Upper lobe of left lung (tissue), 6 donors: ENCODE measurements around the gene KCNAB2. TPM values are rescaled to one million over a fixed set of nuclear protein-coding genes. Genes with fewer than 3 reads are reported as not detected.

Experiments
- ATAC-seq, 2 donors: fragments of 200-7000 bp; cut with Tn5 transposase; one replicate each; pipeline ENCODE4 v1.9.1; 2022; ENCODE audit warnings: mild to moderate bottlenecking in 2 of 2, moderate library complexity in 2 of 2; ENCODE audit not compliant: low FRiP score in 2 of 2
- DNase-seq, 2 donors: peaks; one replicate each; pipeline ENCODE4 v3.0.0-alpha.2; 2019 to 2020
- H3K27ac ChIP-seq, 4 donors: fragments of 200-600 bp; sonication (generic); one replicate each; pipeline ENCODE4 v1.5.1; 2016 to 2019
- H3K27me3 ChIP-seq, 4 donors: fragments of 200-600 bp; sonication (generic); one replicate each; pipeline ENCODE4 v1.5.1; 2017 to 2019
- H3K36me3 ChIP-seq, 4 donors: fragments of 200-600 bp; sonication (generic); one replicate each; pipeline ENCODE4 v1.5.1; 2016 to 2019
- H3K4me1 ChIP-seq, 4 donors: fragments of 200-600 bp; sonication (generic); one replicate each; pipeline ENCODE4 v1.5.1; 2018 to 2019
- H3K4me3 ChIP-seq, 4 donors: fragments of 200-600 bp; sonication (generic); one replicate each; pipeline ENCODE4 v1.5.1; 2017 to 2019; ENCODE audit warnings: mild to moderate bottlenecking in 2 of 4, moderate library complexity in 1 of 4
- H3K9me3 ChIP-seq, 4 donors: fragments of 200-600 bp; sonication (generic); one replicate each; pipeline ENCODE4 v1.5.1; 2018 to 2019
- EP300 ChIP-seq, 4 donors: sonication (generic); formaldehyde crosslinking; IDR thresholded peaks; one replicate each; pipeline ENCODE4 v1.5.1; 2017; ENCODE audit warnings: antibody characterized with exemption in 4 of 4, control low read depth in 2 of 4
- POLR2A ChIP-seq, 4 donors: fragments of 450-650 bp; IDR thresholded peaks; one replicate each; pipeline ENCODE4 v1.5.1; 2016 to 2017; ENCODE audit warnings: antibody characterized with exemption in 4 of 4, mild to moderate bottlenecking in 2 of 4
- POLR2AphosphoS5 ChIP-seq, 2 donors: sonication (generic); formaldehyde crosslinking; IDR thresholded peaks; one replicate each; pipeline ENCODE4 v1.5.1; 2017; ENCODE audit warnings: antibody characterized with exemption in 2 of 2
- WGBS, 2 donors: methylation state at CpG; one replicate each; pipeline ENCODE4 v1.1.5; 2017 to 2018; 5-methylcytosine and 5-hydroxymethylcytosine counted together
- total RNA-seq, 6 donors: library from RNA; depleted of rRNA in 4 of 6; stranded (reverse); fragments of >200 nt in 4 of 6; gene quantifications; one replicate each; pipeline versions ENCODE4 v1.1.0 to v1.2.1, GENCODE V29; 2016 to 2021
- TF ChIP-seq, protein P1 (sequence below), 6 experiments: fragments of 450-650 bp in 4 of 6; fragments of 200-600 bp in 2 of 6; sonication (generic) in 2 of 6; IDR thresholded peaks; one replicate each; pipeline ENCODE4 v1.5.1; 2016 to 2019; ENCODE audit warnings: antibody characterized with exemption in 6 of 6
- donor health status: DM: no; HTN: no; CAD: no; lungs with moderate emphysema.
- donor health status: DM: no; HTN: yes; CAD: no; lungs with severe emphysema.

Gene KCNAB2
- total RNA-seq, 6 donors from 2014 or later: 36.9 to 129 (median 97.8) TPM

DNA sequence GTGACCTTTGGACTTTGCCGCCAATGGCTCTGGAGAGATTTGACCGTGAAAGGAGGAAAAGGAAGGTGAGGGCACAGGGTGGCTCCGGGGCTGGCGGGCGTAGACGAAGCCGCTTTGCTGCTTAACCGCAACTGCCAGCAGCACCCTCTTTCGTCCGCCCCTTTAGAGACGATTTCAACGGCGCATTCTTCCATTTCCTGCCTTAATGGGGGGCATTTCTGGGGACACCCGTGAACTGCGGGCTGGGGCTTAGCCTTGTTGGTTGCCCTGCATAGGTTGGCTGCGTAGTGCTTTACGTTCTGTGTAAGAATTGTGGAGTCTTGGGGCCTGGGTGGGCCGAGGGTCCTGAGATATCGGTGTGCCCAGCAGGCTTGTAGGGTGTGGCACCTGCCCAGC, 46.8 kb upstream of the KCNAB2 start:
- H3K36me3 ChIP-seq: no peaks in the 10 kb centered on the region
- no peak for TF ChIP-seq POLR2A (IDR thresholded peaks at IDR 0.05)
- TF ChIP-seq EP300 (IDR thresholded peaks at IDR 0.05): no peak
- TF ChIP-seq POLR2AphosphoS5 (IDR thresholded peaks at IDR 0.05): no peak
- TF ChIP-seq, protein P1, sequence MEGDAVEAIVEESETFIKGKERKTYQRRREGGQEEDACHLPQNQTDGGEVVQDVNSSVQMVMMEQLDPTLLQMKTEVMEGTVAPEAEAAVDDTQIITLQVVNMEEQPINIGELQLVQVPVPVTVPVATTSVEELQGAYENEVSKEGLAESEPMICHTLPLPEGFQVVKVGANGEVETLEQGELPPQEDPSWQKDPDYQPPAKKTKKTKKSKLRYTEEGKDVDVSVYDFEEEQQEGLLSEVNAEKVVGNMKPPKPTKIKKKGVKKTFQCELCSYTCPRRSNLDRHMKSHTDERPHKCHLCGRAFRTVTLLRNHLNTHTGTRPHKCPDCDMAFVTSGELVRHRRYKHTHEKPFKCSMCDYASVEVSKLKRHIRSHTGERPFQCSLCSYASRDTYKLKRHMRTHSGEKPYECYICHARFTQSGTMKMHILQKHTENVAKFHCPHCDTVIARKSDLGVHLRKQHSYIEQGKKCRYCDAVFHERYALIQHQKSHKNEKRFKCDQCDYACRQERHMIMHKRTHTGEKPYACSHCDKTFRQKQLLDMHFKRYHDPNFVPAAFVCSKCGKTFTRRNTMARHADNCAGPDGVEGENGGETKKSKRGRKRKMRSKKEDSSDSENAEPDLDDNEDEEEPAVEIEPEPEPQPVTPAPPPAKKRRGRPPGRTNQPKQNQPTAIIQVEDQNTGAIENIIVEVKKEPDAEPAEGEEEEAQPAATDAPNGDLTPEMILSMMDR (IDR thresholded peaks at IDR 0.05): no peak
- WGBS, 2 donors: 92 to 96% methylated on average over 19 of the region's 19 CpGs
- peaks cover 0 to 16% (median 10%) of the 10 kb centered on the region in 4 donors for H3K4me1 ChIP-seq
- no peak overlapping the region for H3K27ac ChIP-seq
- H3K9me3 ChIP-seq: no peaks in the 10 kb centered on the region
- no peak overlapping the region for H3K4me3 ChIP-seq
- DNase-seq (peak in 1 of 2 donors; percentile 12), ATAC-seq (no peak)
- no peaks in the 10 kb centered on the region for H3K27me3 ChIP-seq

DNA sequence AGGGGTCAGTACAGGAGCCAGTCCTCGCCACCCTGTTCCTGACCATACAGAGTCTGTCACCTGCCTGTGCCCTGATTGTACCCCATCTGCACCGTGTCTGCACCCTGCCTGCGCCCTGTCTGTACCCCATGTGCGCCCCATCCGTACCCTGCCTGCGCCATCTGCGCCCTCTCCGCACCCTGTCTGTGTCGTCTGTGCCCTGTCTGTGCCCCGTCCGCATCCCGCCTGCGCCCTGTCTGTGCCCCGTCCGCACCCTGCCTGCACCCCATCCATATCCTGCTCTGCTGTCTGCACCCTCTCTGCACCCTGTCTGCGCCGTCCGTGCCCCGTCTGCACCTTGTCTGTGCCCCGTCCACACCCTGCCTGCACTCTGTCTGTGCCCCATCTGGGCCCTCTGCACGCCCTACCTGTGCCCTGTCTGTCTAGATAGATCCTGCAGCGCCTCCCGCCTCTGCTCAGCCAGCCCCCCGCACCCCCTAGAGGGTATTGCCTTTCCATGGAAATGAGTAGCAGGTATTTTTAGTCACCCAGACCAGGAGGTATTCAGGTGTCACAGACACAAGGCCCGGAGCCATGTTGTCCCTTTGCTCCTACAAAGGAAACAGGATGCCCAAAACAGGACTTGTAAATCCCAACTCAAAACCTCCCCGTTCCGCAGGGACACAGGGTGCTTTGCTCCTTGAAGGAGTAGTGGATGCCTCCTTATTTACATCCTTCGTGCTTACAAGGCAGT, 45.8 kb upstream of the KCNAB2 start:
- H3K36me3 ChIP-seq: no peaks in the 10 kb centered on the region
- ATAC-seq (peak in 1 of 2 donors; percentile 16), DNase-seq (peak in 1 of 2 donors; percentile 14)
- no peak overlapping the region for H3K4me3 ChIP-seq
- H3K4me1 ChIP-seq: peaks cover 0 to 6% (median 2%) of the 10 kb centered on the region in 4 donors
- no peak overlapping the region for H3K27ac ChIP-seq
- WGBS, 2 donors: 92 to 94% methylated on average over 25 to 28 of the region's 28 CpGs
- no peaks in the 10 kb centered on the region for H3K9me3 ChIP-seq
- no peak for TF ChIP-seq POLR2A (IDR thresholded peaks at IDR 0.05)
- TF ChIP-seq, protein P1 (IDR thresholded peaks at IDR 0.05): no peak
- TF ChIP-seq EP300 (IDR thresholded peaks at IDR 0.05): no peak
- no peak for TF ChIP-seq POLR2AphosphoS5 (IDR thresholded peaks at IDR 0.05)
- no peaks in the 10 kb centered on the region for H3K27me3 ChIP-seq

- TF ChIP-seq POLR2A (IDR thresholded peaks at IDR 0.05): no peak
- no peak for TF ChIP-seq EP300 (IDR thresholded peaks at IDR 0.05)
- TF ChIP-seq, protein P1 (IDR thresholded peaks at IDR 0.05): no peak
- no peak for TF ChIP-seq POLR2AphosphoS5 (IDR thresholded peaks at IDR 0.05)
- Histone ChIP-seq H3K4me3 (no peak overlapping the region), H3K4me1 (no peaks in the 10 kb centered on the region), H3K27me3 (no peaks in the 10 kb centered on the region), H3K27ac (no peak overlapping the region), H3K9me3 (no peaks in the 10 kb centered on the region), H3K36me3 (no peaks in the 10 kb centered on the region)
- DNase-seq (peak in 1 of 2 donors; percentile 8), ATAC-seq (no peak)
- WGBS, 2 donors: 89 to 90% methylated on average over 12 to 17 of the region's 17 CpGs
Observed at GRCh38 chr1:6000444-6001288, 45.0 kb upstream of the KCNAB2 start.

DNA sequence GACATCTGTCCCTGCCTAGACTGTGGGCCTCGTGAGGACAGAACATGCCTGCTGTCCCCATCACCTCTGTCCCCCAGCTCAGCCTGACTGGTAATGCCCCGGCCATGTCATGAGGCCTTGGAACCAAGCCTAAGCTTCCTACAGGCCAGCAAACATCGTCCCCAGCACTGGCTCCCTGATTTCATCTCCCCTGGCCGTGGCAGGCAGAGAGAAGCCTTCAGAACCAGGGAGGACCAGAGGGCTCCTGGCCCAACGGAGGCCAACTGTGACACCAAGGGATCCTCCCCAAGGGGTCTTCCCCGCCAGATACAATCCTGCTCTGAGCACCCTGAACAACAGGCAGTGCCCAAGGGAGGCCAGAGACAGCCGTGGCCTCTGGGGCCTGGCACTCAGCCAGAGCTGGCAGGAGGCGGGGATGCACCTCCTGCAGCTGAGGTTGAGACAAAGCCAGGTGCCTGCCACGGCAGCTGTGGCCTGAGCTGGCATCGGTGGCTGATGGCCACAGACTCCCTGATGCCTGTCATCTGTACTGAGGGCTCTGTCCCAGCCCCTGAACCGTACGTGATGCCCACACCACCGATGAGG, 43.6 kb upstream of the KCNAB2 start:
- Histone ChIP-seq H3K27me3 (no peaks in the 10 kb centered on the region), H3K4me1 (no peaks in the 10 kb centered on the region), H3K36me3 (no peaks in the 10 kb centered on the region), H3K27ac (no peak overlapping the region), H3K4me3 (no peak overlapping the region), H3K9me3 (no peaks in the 10 kb centered on the region)
- DNase-seq (peak; percentile 20 to 77), ATAC-seq (no peak)
- TF ChIP-seq EP300 (IDR thresholded peaks at IDR 0.05): no peak
- WGBS, 2 donors: 70 to 73% methylated on average over 7 to 11 of the region's 13 CpGs
